HG02938 (cell line): ENCODE data around the gene OR5AU1.
"Not testable (repeated sequence)": the region's sequence is repeated elsewhere in the genome, so short reads cannot be mapped to it uniquely, and the experiment has no call there.

Source experiments
- ATAC-seq: cut with Tn5 transposase; IDR thresholded peaks from one replicate; pipeline ENCODE4 v1.9.1; 2021; ENCODE audit warnings: mild to moderate bottlenecking, moderate library complexity; ENCODE audit not compliant: unreplicated experiment

Gene OR5AU1

DNA sequence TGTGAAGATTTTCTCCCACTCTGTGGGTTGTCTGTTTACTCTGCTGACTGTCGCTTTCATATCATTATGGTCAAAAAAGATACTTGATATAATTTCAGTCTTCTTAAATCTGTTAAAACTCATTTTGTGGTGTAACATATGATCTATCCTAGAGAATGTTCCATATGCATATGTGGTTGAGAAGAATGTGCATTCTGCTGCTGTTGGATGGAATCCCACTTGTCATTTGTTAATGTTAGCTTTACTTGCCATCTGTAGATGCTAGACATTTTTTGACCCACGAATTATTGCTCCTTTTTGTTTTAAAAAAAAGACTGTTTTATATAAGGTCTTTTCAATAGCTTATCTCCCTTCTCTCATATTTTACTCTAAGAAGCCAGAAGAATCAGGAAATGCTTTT lies 26.3 kb upstream of the OR5AU1 start:
- no peak for ATAC-seq

DNA sequence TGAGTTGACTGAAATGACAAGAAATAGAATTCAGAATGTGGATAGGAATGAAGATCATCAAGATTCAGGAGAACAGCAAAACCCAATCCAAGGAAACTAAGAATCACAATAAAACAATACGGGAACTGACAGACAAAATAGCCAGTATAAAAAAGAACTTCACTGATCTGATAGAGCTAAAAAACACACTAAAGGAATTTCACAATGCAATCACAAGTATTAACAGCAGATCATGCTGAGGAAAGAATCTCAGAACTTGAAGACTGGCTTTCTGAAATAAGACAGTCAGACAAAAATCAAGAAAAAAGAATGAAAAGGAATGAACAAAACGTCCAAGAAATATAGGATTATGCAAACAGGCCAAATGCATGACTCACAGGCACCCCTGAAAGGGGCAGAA lies 15.3 kb upstream of the OR5AU1 start:
- no peak for ATAC-seq

- no peak for ATAC-seq
Measured at GRCh38 chr14:21169573-21169972, 13.7 kb upstream of the OR5AU1 start.

GRCh38 chr14:21168055-21168454 lies 12.2 kb upstream of the OR5AU1 start:
- ATAC-seq: no peak

- ATAC-seq: not testable (repeated sequence)
Measured at GRCh38 chr14:21165670-21166069, 9.8 kb upstream of the OR5AU1 start.

DNA sequence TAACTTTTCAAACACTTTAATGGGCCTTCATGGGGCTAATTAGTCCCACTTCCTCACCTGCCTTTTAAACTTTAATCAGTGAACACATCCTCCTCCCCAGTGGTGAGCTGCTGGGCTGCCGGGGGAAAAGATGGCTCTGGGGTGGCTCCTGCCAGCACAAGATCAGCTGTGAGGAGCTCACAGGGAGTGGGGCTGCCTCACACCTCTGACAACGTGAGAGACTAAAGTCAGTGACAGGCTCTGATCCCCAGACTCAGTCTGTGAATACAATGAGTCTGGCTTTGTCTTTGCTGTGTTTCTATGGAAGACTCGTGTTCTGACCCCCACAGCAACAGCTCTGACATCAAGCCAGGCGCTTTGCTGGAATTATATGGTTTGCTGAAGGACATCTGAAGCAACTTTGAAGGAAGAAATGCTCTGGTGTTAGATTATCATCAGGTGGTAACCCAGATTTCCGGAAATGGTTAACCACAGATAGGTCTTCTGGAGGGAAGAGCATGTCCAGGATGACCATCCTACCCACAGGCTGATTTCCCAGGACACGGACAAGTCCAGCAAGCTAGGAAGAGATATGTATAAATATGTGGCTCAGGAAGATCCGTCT lies 9.2 kb upstream of the OR5AU1 start:
- not testable (repeated sequence) for ATAC-seq

DNA sequence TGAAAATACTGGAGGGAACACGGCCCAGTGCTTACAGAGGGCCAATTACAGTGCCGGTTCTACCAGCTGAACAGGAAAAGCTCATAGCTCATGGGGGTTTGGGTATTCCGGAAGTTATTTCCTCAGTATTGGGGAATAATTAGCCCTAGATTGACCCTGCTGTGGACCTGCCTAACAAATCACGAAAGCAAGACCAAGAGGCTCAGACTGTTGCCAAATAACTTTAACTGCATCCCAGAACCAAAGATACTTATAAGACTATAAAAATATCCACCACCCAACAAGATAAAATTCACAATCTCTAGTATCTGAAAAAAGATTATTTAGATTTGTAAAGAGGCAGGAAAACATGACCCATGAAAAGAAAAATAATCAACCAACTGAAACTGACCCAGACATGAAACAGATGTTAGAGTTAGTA lies 8.0 kb upstream of the OR5AU1 start:
- ATAC-seq: no peak

DNA sequence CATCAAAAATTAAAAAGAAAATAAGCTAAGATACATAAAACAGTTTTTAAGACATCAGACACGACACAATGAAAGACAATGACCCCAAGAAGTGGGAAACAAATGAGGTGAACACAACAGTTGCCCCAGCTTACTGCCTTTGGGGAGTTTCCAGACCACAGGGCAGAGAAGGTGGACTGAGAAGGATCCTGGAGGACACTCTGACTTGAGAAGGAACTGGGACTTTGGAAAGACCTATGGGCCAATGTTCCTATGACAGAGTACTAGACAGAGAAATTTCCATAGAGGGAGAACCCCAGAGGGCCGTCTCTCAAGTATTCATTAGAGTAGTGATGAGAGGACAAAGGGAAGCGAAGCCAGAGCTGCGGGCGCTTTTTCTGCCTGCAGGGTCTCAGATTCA lies 6.2 kb upstream of the OR5AU1 start:
- ATAC-seq: no peak

DNA sequence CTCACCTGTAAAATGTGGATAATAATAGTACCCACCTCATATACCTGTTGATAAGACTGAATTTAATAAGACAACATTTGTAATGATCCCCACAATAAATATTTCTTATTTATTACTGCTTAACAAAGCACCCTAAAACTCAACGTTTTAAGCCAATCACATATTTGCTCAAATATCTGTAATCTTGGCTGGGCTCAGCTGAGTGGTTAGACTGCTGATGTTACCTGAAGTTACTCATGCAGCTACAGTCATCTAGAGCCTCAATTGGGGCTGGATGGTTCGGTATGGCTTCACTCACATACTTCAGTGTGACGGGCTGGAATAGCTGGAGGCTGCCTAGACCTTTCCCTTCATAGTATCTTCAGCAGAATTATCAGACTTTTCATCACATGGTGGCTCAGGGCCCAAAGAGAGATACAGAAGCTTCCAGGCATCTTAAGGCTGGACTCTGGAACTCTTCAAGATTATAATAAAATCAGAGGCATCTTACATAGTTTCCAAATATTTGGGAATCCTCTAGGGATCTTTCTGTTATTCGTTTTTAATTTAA lies 4.3 kb upstream of the OR5AU1 start:
- ATAC-seq: no peak

DNA sequence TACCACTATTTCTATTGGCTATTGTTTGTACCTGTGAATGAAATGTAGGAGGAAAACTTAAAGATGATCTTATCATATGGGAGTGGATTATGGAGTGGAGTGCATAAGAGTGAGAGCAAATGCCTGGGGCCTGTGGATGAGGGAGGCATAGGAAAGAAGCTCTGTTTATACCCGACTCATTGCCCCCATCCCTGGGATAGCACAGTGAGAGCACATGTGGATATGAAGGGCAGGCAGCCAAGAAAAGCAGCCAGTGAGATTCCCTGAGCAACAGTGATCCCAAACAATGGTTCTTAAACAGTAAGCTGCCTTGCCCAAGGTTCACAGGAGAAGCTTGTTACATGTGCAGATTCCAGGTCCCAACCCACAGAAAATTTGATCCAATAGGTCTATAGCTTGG lies 2.3 kb upstream of the OR5AU1 start:
- not testable (repeated sequence) for ATAC-seq

GRCh38 chr14:21149641-21150367 lies 6.1 kb downstream of the OR5AU1 start:
- no peak for ATAC-seq

- no peak for ATAC-seq
Measured at GRCh38 chr14:21145437-21145836, 10.4 kb downstream of the OR5AU1 start.

- no peak for ATAC-seq
Measured at GRCh38 chr14:21142357-21142756, 13.5 kb downstream of the OR5AU1 start.

GRCh38 chr14:21136024-21136423 lies 19.8 kb downstream of the OR5AU1 start:
- ATAC-seq: no peak

DNA sequence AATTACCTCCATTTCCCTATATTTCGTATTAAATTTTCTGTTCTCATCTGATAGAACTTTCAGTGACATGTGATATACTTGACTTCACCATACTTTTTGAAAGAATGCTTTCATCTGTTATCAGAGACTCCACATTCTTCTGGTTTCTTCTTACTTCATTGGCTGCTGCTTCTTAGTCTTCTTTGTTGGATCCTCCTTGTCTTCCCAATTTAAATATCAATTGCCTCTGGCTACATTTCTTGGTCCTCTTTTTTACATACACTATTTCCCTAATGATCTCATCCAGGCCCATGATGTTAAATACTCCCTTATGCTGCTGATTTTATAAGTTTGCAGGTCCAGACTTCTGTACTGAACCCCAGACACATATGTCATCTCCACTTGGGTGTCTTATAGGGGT lies 22.0 kb downstream of the OR5AU1 start:
- no peak for ATAC-seq

DNA sequence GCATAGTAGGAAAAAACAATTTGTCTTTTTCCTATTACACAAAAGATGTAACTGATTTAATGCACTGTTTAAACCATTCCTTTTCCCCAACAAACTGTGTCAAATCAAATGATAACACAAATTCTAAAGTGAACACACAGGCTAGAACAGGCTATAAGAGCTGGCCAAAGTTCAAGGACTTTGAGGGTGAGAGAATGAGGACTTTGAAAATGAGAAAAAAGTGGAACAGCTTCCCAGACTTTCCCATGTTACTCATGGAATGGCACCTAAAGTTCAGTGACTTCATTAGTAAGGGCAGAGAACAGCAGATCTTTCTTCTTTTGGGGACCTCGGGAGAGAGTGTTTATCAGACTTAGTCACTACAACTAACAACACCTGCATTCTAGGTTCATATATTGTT lies 32.4 kb downstream of the OR5AU1 start:
- no peak for ATAC-seq

GRCh38 chr14:21121122-21121521 lies 34.7 kb downstream of the OR5AU1 start:
- ATAC-seq: no peak

DNA sequence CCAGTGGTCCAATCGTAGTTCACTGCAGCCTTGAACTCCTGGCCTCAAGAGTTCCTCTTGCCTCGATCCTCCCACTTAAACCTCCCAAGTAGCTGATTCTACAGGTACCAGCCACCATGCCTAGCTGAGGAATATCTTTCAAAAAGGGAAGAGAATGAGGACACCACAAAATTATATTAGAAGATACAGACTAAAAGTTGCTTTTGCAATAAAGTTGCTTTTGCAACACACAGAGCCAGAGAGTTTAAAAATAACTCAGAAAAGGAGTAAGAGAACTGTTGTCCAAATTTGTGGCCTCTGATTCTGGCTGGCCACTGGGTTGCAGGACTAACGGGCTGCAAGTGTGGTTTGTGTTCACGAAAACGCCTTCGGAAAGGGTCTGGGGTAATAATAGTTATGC lies 35.2 kb downstream of the OR5AU1 start:
- no peak for ATAC-seq

DNA sequence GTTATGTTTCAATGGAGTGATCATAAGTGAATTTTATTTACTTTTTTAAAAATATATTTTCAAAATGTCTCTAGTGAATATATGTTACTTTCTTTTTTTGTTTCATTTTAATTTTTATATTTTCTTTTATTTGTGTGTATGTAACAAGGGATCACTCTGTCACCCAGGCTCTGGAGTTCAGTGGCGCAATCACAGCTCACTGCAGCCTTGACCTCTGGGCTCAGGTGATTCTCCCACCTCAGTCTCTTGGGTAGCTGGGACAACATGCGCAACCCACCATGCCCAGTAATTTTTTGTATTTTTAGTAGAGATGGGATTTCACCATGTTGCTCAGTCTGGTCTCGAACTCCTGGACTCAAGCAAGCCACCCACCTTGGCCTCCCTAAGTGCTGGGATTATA lies 36.9 kb downstream of the OR5AU1 start:
- no peak for ATAC-seq

- ATAC-seq: no peak
Measured at GRCh38 chr14:21113369-21113768, 42.5 kb downstream of the OR5AU1 start.

- ATAC-seq: no peak
Measured at GRCh38 chr14:21112255-21112654, 43.6 kb downstream of the OR5AU1 start.

DNA sequence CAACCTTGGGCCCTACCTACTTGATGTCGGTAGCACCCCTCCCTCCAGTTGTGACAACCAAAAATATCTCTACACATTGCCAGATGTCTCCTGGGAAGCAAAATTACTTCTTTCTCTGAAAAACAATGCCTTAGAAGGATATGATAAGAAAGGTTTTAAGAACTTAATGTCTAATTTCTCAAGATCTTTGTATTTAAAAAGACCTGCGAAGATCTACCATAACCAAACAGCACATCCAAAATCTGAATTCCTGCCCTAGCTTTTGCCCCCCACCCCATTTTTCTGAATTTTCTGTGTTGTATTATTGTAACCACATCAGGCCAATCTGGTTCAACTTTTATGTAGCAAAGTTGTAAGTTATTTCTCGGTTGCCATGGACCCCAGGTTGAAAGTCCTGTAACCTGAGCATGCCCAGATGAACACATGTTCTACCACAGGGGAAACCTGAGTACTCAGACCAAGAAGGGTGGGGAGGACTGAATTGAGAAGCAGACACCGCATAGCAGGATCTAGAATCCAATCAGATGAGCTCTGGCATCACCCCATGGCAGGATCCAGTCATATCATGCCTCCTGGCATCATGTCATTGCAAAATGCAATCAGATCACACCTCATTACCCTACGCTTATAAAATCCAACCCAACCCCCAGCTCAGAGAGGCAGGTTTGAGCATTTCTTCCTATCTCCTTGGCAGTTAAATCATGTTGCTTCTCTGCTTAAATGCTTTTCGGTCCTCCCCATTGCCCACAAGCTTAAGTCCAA lies 46.3 kb downstream of the OR5AU1 start:
- no peak for ATAC-seq
